NCI-H526 treated with DMSO at 0.1 percent for 48 hours (cell line): ENCODE data around the gene ESM1.
"Not testable (repeated sequence)": the region's sequence is repeated elsewhere in the genome, so short reads cannot be mapped to it uniquely, and the experiment has no call there.

Experiments
- DNase-seq: peaks from one replicate; lab custom pipeline; 2025; lab: John Stamatoyannopoulos, UW

Gene ESM1, protein sequence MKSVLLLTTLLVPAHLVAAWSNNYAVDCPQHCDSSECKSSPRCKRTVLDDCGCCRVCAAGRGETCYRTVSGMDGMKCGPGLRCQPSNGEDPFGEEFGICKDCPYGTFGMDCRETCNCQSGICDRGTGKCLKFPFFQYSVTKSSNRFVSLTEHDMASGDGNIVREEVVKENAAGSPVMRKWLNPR

DNA sequence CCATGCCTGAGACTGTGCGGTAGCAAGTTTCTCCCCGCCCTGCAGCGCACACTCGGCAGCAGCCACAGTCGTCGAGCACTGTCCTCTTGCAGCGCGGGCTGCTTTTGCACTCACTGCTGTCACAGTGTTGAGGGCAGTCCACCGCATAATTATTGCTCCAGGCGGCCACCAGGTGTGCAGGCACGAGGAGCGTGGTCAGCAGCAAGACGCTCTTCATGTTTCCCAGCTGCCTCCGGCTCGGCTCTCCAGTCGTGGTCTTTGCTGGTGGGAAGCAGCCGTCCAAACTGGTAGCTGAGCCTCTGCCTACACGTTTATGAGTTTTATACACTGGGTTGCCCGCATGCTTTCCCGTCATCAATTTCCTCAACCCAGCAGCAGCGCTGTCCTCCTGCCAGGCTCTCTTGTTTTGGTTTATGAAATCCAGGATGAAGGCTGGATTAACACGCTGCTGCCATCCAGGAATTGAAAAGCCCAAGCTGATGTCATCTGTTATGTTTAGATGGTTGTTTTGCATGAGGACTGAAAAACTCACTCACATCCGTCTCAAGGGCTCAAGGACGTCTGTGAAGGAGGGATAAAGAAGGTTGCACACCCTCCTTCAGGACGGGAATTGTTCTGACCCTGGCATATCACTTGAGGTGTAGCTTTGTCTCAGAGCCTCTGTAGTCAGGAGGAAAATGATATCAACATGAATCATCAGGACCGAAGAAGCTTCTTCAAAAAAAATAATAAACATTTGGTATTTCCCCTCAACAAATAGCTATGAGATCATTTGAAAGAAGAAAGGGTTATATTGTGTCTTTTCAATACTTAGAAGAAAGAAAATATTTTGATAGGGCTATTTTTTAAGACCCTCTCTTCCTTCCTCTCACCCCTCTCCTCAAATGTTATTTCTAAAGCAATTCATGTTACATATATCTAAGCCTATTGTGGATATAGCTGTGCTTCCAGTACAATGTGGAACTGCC lies at the start of gene ESM1:
TSS of gene ESM1 (minus strand) at position 293 of the 968 bp plus-strand sequence. CDS start at position 217, 76 bp downstream.
- no peak for DNase-seq

DNA sequence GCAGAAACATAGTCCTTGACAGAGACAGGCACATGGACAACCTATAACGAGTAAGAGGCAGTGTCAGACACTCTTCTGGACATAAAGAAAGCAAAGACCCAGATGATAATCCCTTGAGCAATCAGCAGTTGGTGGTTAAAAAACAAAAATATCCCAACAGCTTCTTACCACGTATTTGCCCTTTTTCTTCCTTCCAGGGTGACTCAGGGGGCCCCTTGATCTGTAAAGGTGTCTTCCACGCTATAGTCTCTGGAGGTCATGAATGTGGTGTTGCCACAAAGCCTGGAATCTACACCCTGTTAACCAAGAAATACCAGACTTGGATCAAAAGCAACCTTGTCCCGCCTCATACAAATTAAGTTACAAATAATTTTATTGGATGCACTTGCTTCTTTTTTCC lies 48.2 kb upstream of the ESM1 start:
- DNase-seq = no peak

DNA sequence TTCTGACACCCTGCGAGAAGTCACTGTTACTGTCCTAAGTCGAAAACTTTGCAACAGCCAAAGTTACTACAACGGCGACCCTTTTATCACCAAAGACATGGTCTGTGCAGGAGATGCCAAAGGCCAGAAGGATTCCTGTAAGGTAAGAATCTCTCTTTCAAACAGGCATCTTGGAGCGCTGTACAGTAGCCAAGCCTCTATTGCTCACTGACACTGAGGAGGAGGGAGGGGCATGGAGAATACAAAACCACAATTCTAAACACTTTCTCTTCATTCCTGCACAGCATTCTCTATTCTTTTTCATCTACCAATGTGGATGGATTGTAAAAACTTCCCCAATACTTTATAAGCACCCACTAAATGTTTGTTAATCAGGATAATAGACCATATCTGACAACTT lies 46.1 kb upstream of the ESM1 start:
- DNase-seq = no peak

DNA sequence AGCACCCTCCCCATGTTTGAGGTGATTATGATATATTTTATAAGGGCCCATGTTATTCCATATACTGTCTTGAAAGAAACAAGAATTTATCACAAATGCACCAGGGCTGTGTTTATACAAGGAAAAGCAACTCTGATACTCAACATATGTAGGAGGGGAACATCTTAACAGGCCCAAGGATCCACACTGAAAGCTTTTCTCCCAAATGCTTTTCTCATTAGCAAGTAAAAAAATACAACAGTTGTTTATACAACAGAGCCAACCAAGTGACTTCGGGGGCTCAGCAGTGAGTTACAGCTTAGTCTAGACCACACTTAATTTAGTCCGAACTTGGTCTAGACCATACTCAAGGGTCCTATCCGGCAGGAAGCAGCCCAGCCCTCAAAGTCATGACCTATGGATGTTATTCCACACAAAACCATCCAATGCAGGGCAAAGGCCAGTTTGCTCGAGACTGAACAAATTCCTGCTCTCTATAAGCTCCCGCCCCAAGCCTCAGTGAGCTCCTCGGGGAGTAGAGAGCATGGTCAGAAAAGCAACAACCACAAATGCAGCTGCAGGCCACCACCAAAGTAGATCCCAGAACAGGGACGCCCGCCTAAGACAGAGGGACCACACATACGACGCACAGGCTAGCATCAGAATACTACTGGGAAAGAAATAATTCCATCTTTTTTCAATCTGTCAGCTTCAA lies 45.4 kb upstream of the ESM1 start:
- no peak for DNase-seq

DNA sequence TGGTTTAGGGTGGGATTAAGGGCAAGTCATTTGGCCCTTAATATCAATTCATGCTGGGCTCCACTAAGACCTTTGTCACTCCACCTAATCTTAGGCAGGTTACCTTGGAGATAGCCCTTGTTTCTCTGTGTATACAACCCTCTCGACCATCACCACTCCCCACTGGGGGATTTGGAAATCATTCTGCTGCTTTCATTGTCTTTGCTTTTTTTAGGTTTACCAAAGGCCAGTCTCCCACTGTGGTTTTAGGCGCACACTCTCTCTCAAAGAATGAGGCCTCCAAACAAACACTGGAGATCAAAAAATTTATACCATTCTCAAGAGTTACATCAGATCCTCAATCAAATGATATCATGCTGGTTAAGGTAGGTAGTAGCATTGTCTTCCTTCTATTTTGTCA lies 44.8 kb upstream of the ESM1 start:
- no peak for DNase-seq

DNA sequence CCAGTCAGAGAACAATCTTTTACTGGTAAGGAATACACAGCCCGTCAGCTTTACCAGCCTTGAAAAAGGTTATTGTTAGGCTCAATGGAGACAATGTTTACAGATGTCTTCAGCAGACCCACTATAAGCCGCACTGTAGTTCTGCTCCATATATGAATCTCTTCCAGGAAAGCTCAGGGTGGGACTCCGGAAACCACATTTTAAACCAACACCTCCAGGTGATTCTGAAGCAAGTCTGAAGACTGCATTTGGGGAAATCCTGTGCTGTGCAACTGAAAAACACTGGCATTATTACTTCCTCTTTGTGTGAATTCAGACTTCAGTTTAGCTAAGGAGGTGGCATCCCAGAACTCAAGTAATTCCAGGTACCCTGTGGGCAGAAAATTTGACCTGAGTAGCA lies 42.2 kb upstream of the ESM1 start:
- no peak for DNase-seq

DNA sequence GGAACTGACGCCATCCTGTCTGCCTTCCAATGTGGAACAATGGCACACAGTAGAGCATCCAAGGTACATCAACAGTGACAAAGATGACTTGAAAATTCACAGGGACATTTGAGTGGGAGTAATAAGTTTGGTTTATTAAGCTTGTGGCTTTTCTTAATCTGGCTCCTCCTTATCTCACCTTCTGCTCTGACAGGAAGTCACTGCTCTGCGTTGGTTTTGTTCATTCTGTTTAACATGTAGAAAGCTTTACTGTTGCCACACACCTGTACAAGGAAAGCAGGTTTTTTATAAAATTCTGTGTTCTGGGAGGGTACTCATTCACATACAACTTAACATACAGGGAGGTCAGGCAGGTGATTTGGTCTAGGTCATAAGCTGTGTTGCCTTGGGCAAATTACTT lies 37.1 kb upstream of the ESM1 start:
- no peak for DNase-seq

DNA sequence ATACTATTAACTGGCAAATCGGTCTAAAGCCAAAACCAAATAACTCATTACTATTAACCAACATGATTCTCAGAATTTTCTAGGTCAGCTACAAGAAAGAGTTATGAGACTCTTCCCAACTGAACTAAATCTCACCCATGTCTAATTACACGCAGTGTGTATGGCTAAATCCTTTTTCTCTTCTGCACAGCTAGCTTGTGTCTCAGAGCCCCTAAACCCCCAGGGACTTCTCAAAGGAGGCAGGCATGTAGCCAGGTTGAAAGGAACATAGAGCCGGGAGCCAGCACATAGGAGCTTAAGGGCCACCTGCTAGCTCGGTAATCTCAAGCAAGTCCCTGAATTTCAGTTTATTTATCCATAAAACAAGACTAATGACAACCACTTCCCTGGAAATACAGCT lies 36.4 kb upstream of the ESM1 start:
- no peak for DNase-seq

DNA sequence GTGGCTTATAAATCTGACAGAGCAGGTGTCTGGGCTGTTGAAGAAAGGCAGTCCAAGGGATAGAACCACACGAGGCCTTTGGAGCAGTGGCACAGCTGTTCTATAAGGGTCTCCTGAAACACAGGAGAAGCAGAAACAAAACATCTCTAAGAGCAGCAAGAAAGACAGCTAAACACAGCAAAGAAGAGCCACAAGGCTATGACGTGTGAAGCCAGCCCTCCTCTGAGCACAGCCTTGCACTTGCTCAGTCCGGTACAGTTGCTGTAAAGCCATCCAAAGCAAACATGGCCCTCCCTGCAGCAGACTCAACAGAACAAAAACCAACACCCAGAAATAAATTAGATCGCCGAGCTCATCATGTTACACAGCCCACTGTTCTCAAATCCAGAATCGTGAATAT lies 36.0 kb upstream of the ESM1 start:
- no peak for DNase-seq

DNA sequence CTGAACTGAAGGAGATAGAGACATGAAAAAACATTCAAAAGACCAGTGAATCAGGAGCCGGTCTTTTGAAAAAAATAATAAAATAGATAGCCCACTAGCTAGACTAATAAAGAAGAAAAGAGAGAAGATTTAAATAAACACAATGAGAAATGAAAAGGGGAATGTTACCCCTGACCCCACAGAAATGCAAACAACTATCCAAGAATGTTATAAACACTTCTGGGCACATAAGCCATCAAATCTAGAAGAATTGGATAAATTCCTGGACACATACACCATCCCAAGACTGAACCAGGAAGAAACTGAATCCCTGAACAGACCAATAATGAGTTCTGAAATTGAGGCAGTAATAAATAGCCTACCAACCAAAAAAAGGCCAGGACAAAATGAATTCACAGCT lies 24.8 kb upstream of the ESM1 start:
- DNase-seq = not testable (repeated sequence)

DNA sequence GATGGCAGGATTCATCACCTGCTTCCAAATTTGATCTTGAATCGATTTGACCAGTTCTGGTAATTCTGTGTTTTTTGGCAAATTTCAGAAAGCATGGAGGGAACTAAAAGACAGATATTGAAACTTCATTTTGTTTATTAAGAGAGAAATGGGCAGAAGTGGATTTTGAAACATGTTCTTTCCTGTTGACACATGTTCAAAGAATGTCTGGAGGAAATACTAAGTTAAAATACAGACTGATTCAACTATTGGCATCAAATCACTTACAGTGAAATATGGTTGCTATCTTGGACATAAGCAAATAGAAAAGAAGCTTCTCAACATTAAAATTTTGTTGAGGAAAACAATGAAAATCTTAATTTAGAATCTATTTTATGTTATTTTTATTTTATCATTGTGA lies 19.3 kb upstream of the ESM1 start:
- DNase-seq = no peak

DNA sequence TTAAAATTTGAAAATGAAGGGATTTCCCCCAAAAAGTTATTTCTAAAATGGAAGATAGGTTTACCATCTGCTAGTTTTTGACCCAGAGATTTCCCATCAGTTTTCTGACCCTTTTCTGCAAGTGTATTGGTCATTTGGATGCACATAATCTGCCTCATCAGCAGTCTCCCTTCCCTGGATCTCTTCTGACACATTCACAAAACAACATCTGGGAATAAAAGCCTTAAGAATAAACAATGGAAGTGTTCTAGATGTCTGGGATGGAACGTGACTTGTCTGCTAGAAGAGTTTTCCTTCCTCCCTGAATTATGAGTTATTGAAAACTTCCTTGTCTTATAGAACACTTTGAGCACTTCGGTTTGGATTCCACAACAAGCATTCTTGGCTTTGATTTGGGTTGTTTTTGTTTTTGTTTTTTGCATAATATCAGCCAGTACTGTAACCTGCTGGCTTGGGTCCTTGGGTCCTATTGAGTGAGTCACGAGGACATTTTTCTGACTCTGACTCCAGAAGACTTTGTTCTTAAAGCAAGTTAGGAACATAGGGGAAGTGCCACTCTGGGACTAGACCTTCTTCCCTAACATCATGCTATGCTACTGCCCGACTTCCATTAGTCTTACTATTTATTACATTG lies 18.2 kb upstream of the ESM1 start:
- DNase-seq = no peak

DNA sequence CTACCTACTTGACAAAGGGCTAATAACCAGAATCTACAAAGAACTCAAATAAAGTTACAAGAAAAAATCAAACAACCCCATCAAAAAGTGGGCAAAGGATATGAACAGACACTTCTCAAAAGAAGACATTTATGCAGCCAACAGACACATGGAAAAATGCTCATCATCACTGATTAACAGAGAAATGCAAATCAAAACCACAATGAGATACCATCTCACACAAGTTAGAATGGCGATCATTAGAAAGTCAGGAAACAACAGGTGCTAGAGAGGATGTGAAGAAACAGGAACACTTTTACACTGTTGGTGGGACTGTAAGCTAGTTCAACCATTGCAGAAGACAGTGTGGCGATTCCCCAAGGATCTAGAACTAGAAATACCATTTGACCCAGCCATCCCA lies 16.8 kb upstream of the ESM1 start:
- DNase-seq = not testable (repeated sequence)

DNA sequence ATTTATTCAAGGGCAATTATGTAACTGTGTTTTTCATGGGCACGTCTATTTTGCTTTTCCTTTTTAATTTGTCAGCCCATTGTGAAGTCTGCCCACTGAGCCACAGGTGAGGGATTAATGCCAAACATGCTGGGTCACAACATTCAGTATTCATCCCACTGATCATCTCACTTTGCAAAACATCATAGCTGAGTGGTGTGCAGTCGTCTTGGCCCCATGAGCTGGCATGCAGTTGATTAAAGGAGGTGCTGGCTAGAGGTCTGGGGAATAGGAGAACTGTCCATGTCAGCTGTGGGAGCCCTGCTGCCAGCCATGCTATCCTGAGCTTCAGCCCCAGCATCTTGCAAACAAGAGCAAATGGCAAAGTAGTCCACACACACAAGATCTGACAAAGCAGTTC lies 11.7 kb upstream of the ESM1 start:
- no peak for DNase-seq

DNA sequence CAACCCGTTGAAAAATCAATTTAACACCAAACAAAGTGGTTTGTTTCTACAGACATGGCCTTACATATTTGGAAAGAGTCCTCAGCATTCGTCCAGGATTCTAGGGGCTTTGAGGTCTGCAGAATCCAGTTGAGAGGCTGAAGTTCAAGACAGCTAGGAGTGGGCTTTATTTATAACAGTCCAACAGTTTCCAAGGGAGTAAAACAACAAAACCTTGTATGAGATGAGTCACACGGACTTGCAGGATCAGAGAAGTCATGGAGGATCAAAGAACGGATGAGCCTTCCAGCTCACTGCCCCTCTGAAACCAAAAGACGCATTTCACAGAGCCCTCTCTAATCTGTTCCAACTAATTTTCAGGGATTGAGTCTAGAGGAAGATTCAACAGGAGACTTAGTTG lies 11.1 kb upstream of the ESM1 start:
- DNase-seq = no peak

DNA sequence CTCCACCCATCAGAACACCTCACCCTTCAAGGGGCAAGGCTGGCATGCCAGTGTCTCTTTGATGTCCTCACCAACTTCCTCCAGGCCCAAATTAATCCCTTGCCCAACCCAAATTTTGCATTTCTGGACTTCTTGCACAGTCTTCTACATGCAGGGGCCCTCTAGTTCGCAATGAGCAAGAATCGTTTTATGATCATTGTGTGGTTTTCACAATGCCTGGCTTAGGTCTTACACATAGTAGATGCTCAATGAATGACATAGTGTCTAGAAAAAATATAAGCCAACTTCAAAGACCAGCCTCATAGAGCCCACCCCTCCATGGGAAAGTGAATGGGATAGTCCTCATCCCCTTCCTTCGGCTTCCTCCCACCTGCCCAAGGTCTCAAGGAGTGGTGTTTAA lies 9.8 kb upstream of the ESM1 start:
- no peak for DNase-seq

DNA sequence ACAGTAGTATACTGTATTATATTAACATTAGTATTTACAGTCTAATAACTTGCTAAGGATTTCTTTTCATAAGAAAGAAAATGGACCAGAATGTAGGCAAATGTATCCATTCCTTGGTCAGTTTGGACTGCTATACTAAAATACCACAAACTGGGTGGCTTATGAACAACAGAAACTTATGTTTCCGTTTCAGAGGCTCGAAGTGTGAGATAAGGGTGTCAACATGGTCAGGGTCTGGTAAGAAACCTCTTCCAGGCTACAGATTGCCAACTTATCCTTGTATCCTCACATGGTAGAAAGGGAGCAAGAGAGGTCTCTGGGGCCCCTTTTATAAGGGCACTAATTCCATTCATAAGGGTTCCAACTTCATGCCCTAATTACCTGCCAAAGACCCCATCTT lies 9.2 kb upstream of the ESM1 start:
- DNase-seq = no peak

DNA sequence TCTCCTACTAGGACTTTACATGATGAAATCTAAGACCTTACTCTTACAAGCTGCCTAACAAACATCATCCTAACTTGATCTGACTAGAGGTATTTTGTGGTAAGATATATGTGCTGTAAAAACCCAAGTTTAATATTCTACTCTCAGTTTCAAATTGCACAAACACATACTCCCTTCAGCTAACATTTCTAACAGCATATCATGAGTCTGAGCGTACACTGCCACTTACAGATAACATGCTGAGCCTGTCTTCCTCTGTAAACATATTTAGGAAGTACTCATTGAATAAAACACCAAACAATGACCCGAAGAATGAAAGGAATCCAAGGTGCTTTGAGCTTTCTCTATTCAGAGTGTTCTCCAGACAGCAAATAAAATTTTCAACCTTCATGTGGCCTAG lies 7.9 kb upstream of the ESM1 start:
- DNase-seq = no peak

DNA sequence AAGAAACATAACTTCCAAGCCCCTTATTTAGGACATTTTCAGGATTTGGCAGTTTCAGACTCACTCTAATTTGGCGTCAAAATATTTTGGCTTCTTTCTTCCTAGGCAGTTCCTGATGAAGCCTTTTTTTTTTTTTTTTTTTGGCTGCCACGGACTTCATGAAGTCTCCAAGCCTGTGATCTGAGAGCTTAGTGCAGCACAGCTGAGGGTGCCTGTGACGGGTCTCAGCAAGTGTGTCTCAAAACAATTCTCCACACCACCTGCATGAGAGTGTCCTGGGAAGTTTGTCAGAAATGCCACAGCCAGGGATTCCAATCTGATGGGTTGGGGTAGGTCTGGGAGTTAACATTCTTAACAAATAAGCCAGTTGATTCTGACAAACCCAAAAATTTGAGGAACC lies 6.0 kb upstream of the ESM1 start:
- no peak for DNase-seq

DNA sequence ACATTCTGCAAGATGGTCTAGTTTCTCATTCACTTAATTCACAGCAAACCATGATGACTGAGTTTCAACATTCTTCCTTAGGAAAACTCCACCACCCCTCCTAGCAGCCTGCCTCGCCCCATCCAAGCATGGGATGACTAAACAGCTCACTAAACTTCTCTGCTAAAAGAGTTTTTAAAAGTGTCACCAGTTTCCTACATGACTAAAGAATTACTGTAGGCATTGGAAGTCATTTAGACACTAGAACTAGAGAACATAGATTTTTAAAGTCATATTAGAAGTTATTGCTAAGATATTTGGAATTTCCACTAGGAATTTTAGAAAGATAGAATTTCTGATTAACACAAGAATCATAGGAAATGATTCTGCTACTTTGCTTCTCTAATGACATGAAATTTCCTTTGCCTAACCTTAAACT lies 5.5 kb upstream of the ESM1 start:
- DNase-seq = no peak

DNA sequence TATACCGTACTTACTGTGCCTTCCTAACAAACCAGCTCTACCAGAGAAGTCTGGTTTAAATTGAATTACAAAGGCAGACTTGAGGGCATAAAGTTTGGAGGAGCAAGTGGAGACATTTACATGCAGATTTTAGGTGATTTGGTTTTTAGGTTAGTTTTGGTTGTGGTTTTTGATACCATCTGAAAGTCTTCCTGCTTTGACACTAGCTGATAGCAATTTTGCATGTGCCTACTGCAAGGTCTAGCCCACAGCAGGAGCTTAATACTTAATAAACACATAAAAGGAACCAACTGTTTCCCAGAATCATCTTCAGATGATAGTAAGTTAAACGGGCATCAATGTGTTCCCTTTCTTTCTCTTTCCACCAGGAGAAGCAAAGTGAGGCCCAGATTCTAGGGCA lies 3.4 kb upstream of the ESM1 start:
- no peak for DNase-seq

DNA sequence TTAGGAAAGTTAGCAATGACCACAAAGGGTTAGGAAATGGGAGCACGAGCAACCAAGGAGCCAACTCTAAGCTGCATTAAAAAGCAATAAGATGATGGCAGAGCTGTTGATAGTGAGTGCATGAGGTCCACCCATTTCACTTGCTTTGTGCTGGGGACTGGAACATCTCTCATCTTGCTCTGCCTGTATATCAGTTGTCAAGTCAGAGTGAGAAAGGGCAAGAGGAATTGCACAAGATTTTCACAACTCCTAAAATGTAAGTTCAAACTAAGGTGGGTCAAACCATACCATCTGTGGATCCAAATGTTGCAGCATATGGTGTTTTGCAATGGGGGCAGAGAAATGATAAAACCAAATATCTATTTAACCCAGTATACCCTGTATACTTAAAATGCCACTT lies 2.8 kb upstream of the ESM1 start:
- DNase-seq = no peak

DNA sequence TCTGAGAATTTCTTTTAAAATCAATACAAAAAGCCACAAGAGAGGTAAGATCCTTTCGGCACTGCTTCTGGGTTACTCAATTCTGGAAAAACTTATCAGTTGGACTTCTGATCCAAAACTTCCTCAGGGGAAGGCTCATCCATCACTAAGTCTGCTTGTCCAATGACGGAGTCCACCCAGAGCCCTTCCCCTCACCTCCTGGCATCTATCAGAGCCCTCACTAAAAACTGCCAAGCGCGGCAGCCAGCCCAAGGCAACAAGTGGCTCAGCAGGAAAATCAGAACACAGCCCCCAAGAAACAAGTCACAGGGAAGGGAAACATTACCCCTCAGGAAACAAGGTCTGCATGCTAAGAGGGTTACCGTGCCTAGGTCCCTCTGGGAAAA lies 869 bp upstream of the ESM1 start:
- DNase-seq = no peak
